K562 (cell line): ENCODE measurements around the gene DYNLT4. TPM values are rescaled to one million over a fixed set of nuclear protein-coding genes. Genes with fewer than 3 reads are reported as not detected.

Experiments
- E2F4 ChIP-seq: sonication (generic); formaldehyde crosslinking; IDR thresholded peaks from 2 replicates; pipeline ENCODE4 v1.8.0; 2022; ENCODE audit warnings: mild to moderate bottlenecking, low read depth, missing genetic modification reagents
- HES1 ChIP-seq: fragments of 450-650 bp; IDR thresholded peaks from 2 replicates; pipeline ENCODE4 v1.6.1; 2016; ENCODE audit warnings: low read depth, mild to moderate bottlenecking, moderate library complexity
- KDM1A ChIP-seq, 2 experiments: fragments of 450-650 bp; IDR thresholded peaks; 2 replicates each; pipeline ENCODE4 v1.6.1; 2016; ENCODE audit warnings: mild to moderate bottlenecking in 2 of 2
- MBD1 ChIP-seq: fragments of 250-450 bp; sonication (Bioruptor Pico); IDR thresholded peaks from 2 replicates; pipeline ENCODE4 v1.8.0; 2022; ENCODE audit warnings: inconsistent platforms
- MYNN ChIP-seq, 2 experiments: sonication (generic); formaldehyde crosslinking in 1 of 2; IDR thresholded peaks; 2 replicates each; pipeline versions ENCODE4 v1.5.0 to v1.6.1; 2016 to 2020; ENCODE audit warnings: antibody characterized with exemption in 1 of 2, missing genetic modification reagents in 1 of 2
- NELFE ChIP-seq: IDR thresholded peaks from 2 replicates; pipeline ENCODE4 v1.6.1; 2011; ENCODE audit warnings: mild to moderate bottlenecking; ENCODE audit not compliant: insufficient read depth, insufficient read length
- NR0B1 ChIP-seq: fragments of 450-650 bp; IDR thresholded peaks from one replicate; pipeline ENCODE4 v1.6.1; 2018; ENCODE audit warnings: mild to moderate bottlenecking, moderate library complexity; ENCODE audit not compliant: partially characterized antibody
- PRDM10 ChIP-seq: fragments of 450-650 bp; IDR thresholded peaks from 2 replicates; pipeline ENCODE4 v1.6.1; 2018; ENCODE audit not compliant: partially characterized antibody
- RB1 ChIP-seq: fragments of 450-650 bp; IDR thresholded peaks from 2 replicates; pipeline ENCODE4 v1.6.1; 2017; ENCODE audit warnings: low read depth, mild to moderate bottlenecking
- SIRT6 ChIP-seq: IDR thresholded peaks from one replicate; pipeline ENCODE4 v1.6.1; 2012; ENCODE audit warnings: low read depth, mild to moderate bottlenecking, control low read depth, inconsistent platforms, low read length, moderate library complexity
- SRSF3 ChIP-seq: fragments of 200-400 bp; formaldehyde crosslinking; IDR thresholded peaks from 2 replicates; pipeline ENCODE4 v1.6.1; 2016; ENCODE audit warnings: mild to moderate bottlenecking, low read length, moderate library complexity; ENCODE audit not compliant: insufficient read depth
- U2AF1 ChIP-seq: fragments of 200-400 bp; formaldehyde crosslinking; optimal IDR thresholded peaks from 2 replicates; pipeline ENCODE3; 2017; ENCODE audit warnings: mild to moderate bottlenecking, low read depth, low read length, moderate library complexity
- ZEB2 ChIP-seq: fragments of 450-650 bp; IDR thresholded peaks from 2 replicates; pipeline ENCODE4 v1.6.1; 2016
- ZNF165 ChIP-seq: fragments of 250-450 bp; sonication (Bioruptor Pico); IDR thresholded peaks from 2 replicates; pipeline ENCODE4 v1.4.0; 2020; ENCODE audit warnings: borderline replicate concordance
- ZNF263 ChIP-seq: sonication (generic); formaldehyde crosslinking; IDR thresholded peaks from 2 replicates; pipeline ENCODE4 v1.8.0; 2022; ENCODE audit warnings: mild to moderate bottlenecking, missing genetic modification reagents, borderline replicate concordance
- ZNF354B ChIP-seq: fragments of 250-450 bp; sonication (Bioruptor Pico); IDR thresholded peaks from 2 replicates; pipeline ENCODE4 v1.4.0; 2020
- ZNF668 ChIP-seq: fragments of 250-450 bp; sonication (Bioruptor Pico); IDR thresholded peaks from 2 replicates; pipeline ENCODE4 v1.8.0; 2022; ENCODE audit warnings: mild to moderate bottlenecking, inconsistent platforms
- ZSCAN29 ChIP-seq: fragments of 450-650 bp; IDR thresholded peaks from 2 replicates; pipeline ENCODE4 v1.6.1; 2017
- polyA plus RNA-seq, 8 experiments: library from polyadenylated mRNA; depleted of rRNA in 4 of 8; stranded (reverse) in 5 of 8; unstranded in 3 of 8; fragments of >200 nt; fragmentation: Nextera tagmentation in 2 of 8; fragmentation: Illumina TruSeq in 1 of 8; extraction: Ambion mirVana in 2 of 8; extraction: Trizol in 1 of 8; gene quantifications; 2 replicates each; pipeline versions ENCODE4 v1.2.1 to v1.2.3, GENCODE V29; 2011 to 2014; ENCODE audit warnings: inconsistent platforms in 1 of 8, missing spikeins in 1 of 8
- total RNA-seq, 7 experiments: library from RNA; depleted of rRNA in 6 of 7; stranded (reverse); fragments of >200 nt in 6 of 7; fragmentation: Illumina TruSeq in 2 of 7; extraction: Trizol in 2 of 7; gene quantifications; 2 replicates each; pipeline versions ENCODE4 v1.2.1 to v1.2.3, GENCODE V29; 2011 to 2021; ENCODE audit warnings: low replicate concordance in 1 of 7

Gene DYNLT4
- total and polyA plus RNA-seq, 9 of the 15 experiments (the other 6 are each of a cell fraction or from before 2014, with no cell fraction given): 0.29 to 0.73 TPM; not detected in 7

- TF ChIP-seq U2AF1 (no peak), SIRT6 (no peak), HES1 (no peak), ZNF668 (no peak), PRDM10 (peak; percentile 13), RB1 (no peak), MBD1 (CRISPR knock-in tag) (no peak), ZNF165 (CRISPR knock-in tag) (no peak), SRSF3 (0 out of 2 replicates have a peak, but pooled peaks have one; percentile 29), ZNF263 (no peak), NR0B1 (no peak), MYNN (IDR thresholded peaks at IDR 0.05) (0 out of 2 replicates have a peak, but pooled peaks have one; percentile 27), MYNN (CRISPR knock-in tag; IDR thresholded peaks at IDR 0.05) (no peak), NELFE (no peak), KDM1A (IDR thresholded peaks at IDR 0.05) (peak; percentile 41; a peak in 2 of 4 replicates), ZNF354B (CRISPR knock-in tag) (no peak), ZEB2 (peak; percentile 46; the same call in 1 of the 2 replicates), E2F4 (CRISPR knock-in tag) (no peak), ZSCAN29 (no peak)
- TF ChIP-seq, all 486 proteins: peak for 20
Measured at GRCh38 chr1:44806704-44807363, at the start of gene DYNLT4 (continued).
